ENCODE results near the gene GATAD2A. TPM values are rescaled to one million over a fixed set of nuclear protein-coding genes. Genes with fewer than 3 reads are reported as not detected.
A peak's percentile ranks its signal among the peaks of the same experiment; 100 is the strongest.

GATAD2A gene
- total and polyA plus RNA-seq, 2 of the 13 experiments (the other 11 are each of a cell fraction or from before 2014, with no cell fraction given) = 16.8 to 28.6 TPM

- BruUV-seq (replicated peaks) = TSS peak; percentile 39
- no peak for TF ChIP-seq ZNF101 (CRISPR knock-in tag; IDR thresholded peaks at IDR 0.05; ENCODE audit: borderline replicate concordance, low read depth)
- TF ChIP-seq ZNF136 (CRISPR knock-in tag; IDR thresholded peaks at IDR 0.05; ENCODE audit: low read depth) = peak; percentile 73; the same call in 1 of the 2 replicates
- TF ChIP-seq ZNF317 (CRISPR knock-in tag; IDR thresholded peaks at IDR 0.05) = peak; percentile 100
- TF ChIP-seq POGK (CRISPR knock-in tag; conservative IDR thresholded peaks at IDR 0.05) = no peak
- TF ChIP-seq MXD3 (CRISPR knock-in tag; IDR thresholded peaks at IDR 0.05) = no peak
- TF ChIP-seq CENPT (CRISPR knock-in tag; IDR thresholded peaks at IDR 0.05; ENCODE audit: low read depth) = no peak
- no peak for TF ChIP-seq ATF2 (CRISPR knock-in tag; IDR thresholded peaks at IDR 0.05)
- no peak for TF ChIP-seq ARID5B (CRISPR knock-in tag; IDR thresholded peaks at IDR 0.05)
- TF ChIP-seq ZNF280D (CRISPR knock-in tag; IDR thresholded peaks at IDR 0.05) = 0 out of 2 replicates have a peak, but pooled peaks have one; percentile 47
- no peak for TF ChIP-seq TEAD3 (CRISPR knock-in tag; optimal IDR thresholded peaks at IDR 0.05; ENCODE audit: borderline replicate concordance)
- no peak for TF ChIP-seq ZNF724P (CRISPR knock-in tag; IDR thresholded peaks at IDR 0.05; ENCODE audit: borderline replicate concordance)
- TF ChIP-seq ATF7-NPFF (CRISPR knock-in tag; IDR thresholded peaks at IDR 0.05; ENCODE audit: low read depth) = no peak
These were observed 63.1 kb downstream of the GATAD2A start for GRCh38 chr19:19468424-19469050.

More at GRCh38 chr19:19468424-19469050, 63.1 kb downstream of the GATAD2A start:
- Histone ChIP-seq H3K4me2 (ENCODE audit: low read depth, low read length) (no peak overlapping the region), H3K4me3 (replicated peaks in 1 of 3; ENCODE audit: insufficient read depth in 1 of 3, low read depth in 2 of 3, low read length in 3 of 3) (no peak overlapping the region), H4K20me1 (ENCODE audit: insufficient read depth, low read length) (peaks cover 10% of the 10 kb centered on the region; the same call in 1 of the 2 replicates), H3K79me2 (ENCODE audit: insufficient read depth, low read length) (peaks cover 27% of the 10 kb centered on the region), H3K9me3 (ENCODE audit: low read length) (peaks cover 15% of the 10 kb centered on the region), H3K9ac (ENCODE audit: insufficient read depth, low read depth, low read length) (no peak overlapping the region), H3K4me1 (ENCODE audit: insufficient read depth, low read length) (peaks cover 1% of the 10 kb centered on the region; the same call in 1 of the 2 replicates), H3K27me3 (ENCODE audit: control insufficient read depth in 1 of 2, insufficient read depth in 2 of 2, low read length in 2 of 2) (no peaks in the 10 kb centered on the region), H3K27ac (ENCODE audit: extremely low read length, insufficient read depth, low read length) (no peak overlapping the region), H2AFZ (ENCODE audit: low read length) (no peak overlapping the region), H3K36me3 (replicated peaks in 1 of 2; ENCODE audit: control insufficient read depth in 1 of 2, insufficient read depth in 2 of 2, low read length in 2 of 2) (peaks cover 31 to 59% of the 10 kb centered on the region in 2 experiments)
- ATAC-seq (no peak), FAIRE-seq (no peak), DNase-seq (ENCODE audit: low spot score) (no peak)
- WGBS (ENCODE audit: low lambda C conversion rate) = 100% methylated on average over 2 of the region's 2 CpGs
- in situ Hi-C loops (cut with HindIII; ENCODE audit: extremely low pct_ligation_motif_present, low pct_unique_long_range_greater_than_20kb) = no loop called here
- CTCF ChIA-PET (ENCODE audit: low intra/inter-chr PET ratio, low total read pairs) = no interaction called here
- POLR2A ChIA-PET = no interaction called here
- intact Hi-C loops (cut with micrococcal nuclease; ENCODE audit: unreplicated experiment) = no loop called here
